A673 (cell line): ENCODE data around the gene WDR37.

Source experiments
- EZH2 ChIP-seq: fragments of 200-600 bp; sonication (generic); IDR thresholded peaks from 2 replicates; pipeline ENCODE4 v1.6.1; 2017; ENCODE audit warnings: borderline replicate concordance, low read depth, mild to moderate bottlenecking, mixed read lengths, antibody characterized with exemption, low read length; ENCODE audit not compliant: poor library complexity, severe bottlenecking
- TF ChIP-seq, protein P1 (sequence below): fragments of 300-800, 200-600 bp; sonication (generic); conservative IDR thresholded peaks from 2 replicates; pipeline ENCODE4 v1.5.1; 2017; ENCODE audit warnings: low read depth, mild to moderate bottlenecking, antibody characterized with exemption, low read length, moderate library complexity, mixed read lengths

DNA sequence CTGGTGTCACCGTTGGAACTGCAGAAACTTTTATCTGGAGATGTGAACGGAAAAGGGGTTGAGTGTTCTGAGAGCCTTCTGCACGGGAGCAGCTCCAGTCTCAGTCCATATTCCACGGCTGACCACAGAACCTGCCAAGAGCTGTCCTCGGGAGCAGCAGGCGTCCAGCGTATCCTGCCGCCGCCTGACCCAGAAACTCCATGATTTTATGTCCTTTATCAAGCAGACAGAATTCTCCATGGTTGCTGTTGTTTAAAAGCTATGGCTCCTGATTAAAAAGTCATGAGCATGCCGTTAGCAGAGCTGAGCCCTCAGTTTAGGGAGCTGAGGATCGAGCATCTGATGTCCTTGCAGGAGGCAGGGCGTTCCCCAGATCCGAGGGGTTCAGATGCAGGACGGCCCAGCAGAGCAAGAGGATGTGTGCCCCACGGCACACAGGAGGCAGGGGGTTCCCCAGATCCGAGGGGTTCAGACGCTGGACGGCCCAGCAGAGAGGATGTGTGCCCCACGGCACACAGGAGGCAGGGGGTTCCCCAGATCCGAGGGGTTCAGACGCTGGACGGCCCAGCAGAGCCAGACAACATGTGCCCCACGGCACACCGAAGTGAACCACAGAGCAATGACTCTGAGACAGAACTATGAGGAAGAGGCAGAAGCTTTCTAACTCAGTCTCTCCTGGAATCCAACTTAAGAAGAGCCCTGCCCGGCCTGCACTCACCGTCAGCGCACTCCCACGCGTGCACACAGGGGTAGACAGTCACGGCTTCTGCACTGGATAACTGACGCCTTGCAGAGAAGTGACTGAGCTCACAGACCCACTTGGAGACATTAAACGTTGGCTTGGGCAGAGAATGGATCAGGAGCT, 96.4 kb downstream of the WDR37 start:
- TF ChIP-seq, protein P1, sequence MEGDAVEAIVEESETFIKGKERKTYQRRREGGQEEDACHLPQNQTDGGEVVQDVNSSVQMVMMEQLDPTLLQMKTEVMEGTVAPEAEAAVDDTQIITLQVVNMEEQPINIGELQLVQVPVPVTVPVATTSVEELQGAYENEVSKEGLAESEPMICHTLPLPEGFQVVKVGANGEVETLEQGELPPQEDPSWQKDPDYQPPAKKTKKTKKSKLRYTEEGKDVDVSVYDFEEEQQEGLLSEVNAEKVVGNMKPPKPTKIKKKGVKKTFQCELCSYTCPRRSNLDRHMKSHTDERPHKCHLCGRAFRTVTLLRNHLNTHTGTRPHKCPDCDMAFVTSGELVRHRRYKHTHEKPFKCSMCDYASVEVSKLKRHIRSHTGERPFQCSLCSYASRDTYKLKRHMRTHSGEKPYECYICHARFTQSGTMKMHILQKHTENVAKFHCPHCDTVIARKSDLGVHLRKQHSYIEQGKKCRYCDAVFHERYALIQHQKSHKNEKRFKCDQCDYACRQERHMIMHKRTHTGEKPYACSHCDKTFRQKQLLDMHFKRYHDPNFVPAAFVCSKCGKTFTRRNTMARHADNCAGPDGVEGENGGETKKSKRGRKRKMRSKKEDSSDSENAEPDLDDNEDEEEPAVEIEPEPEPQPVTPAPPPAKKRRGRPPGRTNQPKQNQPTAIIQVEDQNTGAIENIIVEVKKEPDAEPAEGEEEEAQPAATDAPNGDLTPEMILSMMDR: no peak
- no peak for TF ChIP-seq EZH2
